ENCODE measurements around the gene SLC5A2.

The SLC5A2 gene

GRCh38 chr16:31489298-31489564, 6.3 kb downstream of the SLC5A2 start:
- H3K4me1 ChIP-seq (ENCODE audit: control insufficient read depth, insufficient read depth, low read length, poor library complexity, severe bottlenecking), result peaks cover 8% of the 10 kb centered on the region
- peaks cover 26% of the 10 kb centered on the region for H3K36me3 ChIP-seq (ENCODE audit: control insufficient read depth, insufficient read depth, low read length)
- H3K27ac ChIP-seq (ENCODE audit: low read depth, low read length, severe bottlenecking), result no peak overlapping the region
- H3K4me3 ChIP-seq (ENCODE audit: extremely low read depth, insufficient read depth, low read length, poor library complexity, severe bottlenecking), result no peak overlapping the region
- no peaks in the 10 kb centered on the region for H3K9me3 ChIP-seq (ENCODE audit: control insufficient read depth, low read length)
- 95% methylated on average over 4 of the region's 7 CpGs for WGBS, 2 experiments (ENCODE audit: insufficient coverage in 2 of 2)

GRCh38 chr16:31489616-31490584, 7.0 kb downstream of the SLC5A2 start:
- WGBS, 2 experiments (ENCODE audit: insufficient coverage in 2 of 2), result 92 to 96% methylated on average over 16 to 19 of the region's 22 CpGs
- H3K4me1 ChIP-seq (ENCODE audit: control insufficient read depth, insufficient read depth, low read length, poor library complexity, severe bottlenecking), result peaks cover 4% of the 10 kb centered on the region
- H3K9me3 ChIP-seq (ENCODE audit: control insufficient read depth, low read length), result no peaks in the 10 kb centered on the region
- H3K4me3 ChIP-seq (ENCODE audit: extremely low read depth, insufficient read depth, low read length, poor library complexity, severe bottlenecking), result no peak overlapping the region
- no peak overlapping the region for H3K27ac ChIP-seq (ENCODE audit: low read depth, low read length, severe bottlenecking)
- H3K36me3 ChIP-seq (ENCODE audit: control insufficient read depth, insufficient read depth, low read length), result peaks cover 26% of the 10 kb centered on the region

- H3K4me1 ChIP-seq (ENCODE audit: control insufficient read depth, insufficient read depth, low read length, poor library complexity, severe bottlenecking), result peaks cover 4% of the 10 kb centered on the region
- H3K36me3 ChIP-seq (ENCODE audit: control insufficient read depth, insufficient read depth, low read length), result peaks cover 41% of the 10 kb centered on the region
- no peak overlapping the region for H3K27ac ChIP-seq (ENCODE audit: low read depth, low read length, severe bottlenecking)
- no peaks in the 10 kb centered on the region for H3K9me3 ChIP-seq (ENCODE audit: control insufficient read depth, low read length)
- 95 to 97% methylated on average over 8 of the region's 8 CpGs for WGBS, 2 experiments (ENCODE audit: insufficient coverage in 2 of 2)
- no peak overlapping the region for H3K4me3 ChIP-seq (ENCODE audit: extremely low read depth, insufficient read depth, low read length, poor library complexity, severe bottlenecking)
Measured at GRCh38 chr16:31491778-31492418, 9.0 kb downstream of the SLC5A2 start.

- no peak overlapping the region for H3K27ac ChIP-seq (ENCODE audit: low read depth, low read length, severe bottlenecking)
- no peaks in the 10 kb centered on the region for H3K4me1 ChIP-seq (ENCODE audit: control insufficient read depth, insufficient read depth, low read length, poor library complexity, severe bottlenecking)
- H3K4me3 ChIP-seq (ENCODE audit: extremely low read depth, insufficient read depth, low read length, poor library complexity, severe bottlenecking), result no peak overlapping the region
- no peaks in the 10 kb centered on the region for H3K9me3 ChIP-seq (ENCODE audit: control insufficient read depth, low read length)
- WGBS, 2 experiments (ENCODE audit: insufficient coverage in 2 of 2), result 91 to 92% methylated on average over 6 to 17 of the region's 18 CpGs
- peaks cover 58% of the 10 kb centered on the region for H3K36me3 ChIP-seq (ENCODE audit: control insufficient read depth, insufficient read depth, low read length)
Measured at GRCh38 chr16:31493506-31494125, 10.7 kb downstream of the SLC5A2 start.

- WGBS, 2 experiments (ENCODE audit: insufficient coverage in 2 of 2), result 87 to 94% methylated on average over 7 to 8 of the region's 10 CpGs
- peaks cover 71% of the 10 kb centered on the region for H3K36me3 ChIP-seq (ENCODE audit: control insufficient read depth, insufficient read depth, low read length)
- H3K4me3 ChIP-seq (ENCODE audit: extremely low read depth, insufficient read depth, low read length, poor library complexity, severe bottlenecking), result no peak overlapping the region
- H3K27ac ChIP-seq (ENCODE audit: low read depth, low read length, severe bottlenecking), result no peak overlapping the region
- no peaks in the 10 kb centered on the region for H3K4me1 ChIP-seq (ENCODE audit: control insufficient read depth, insufficient read depth, low read length, poor library complexity, severe bottlenecking)
- H3K9me3 ChIP-seq (ENCODE audit: control insufficient read depth, low read length), result no peaks in the 10 kb centered on the region
Measured at GRCh38 chr16:31496670-31497069, 13.7 kb downstream of the SLC5A2 start.

- Histone ChIP-seq H3K4me1 (ENCODE audit: control insufficient read depth, insufficient read depth, low read length, poor library complexity, severe bottlenecking) (no peaks in the 10 kb centered on the region), H3K27ac (ENCODE audit: low read depth, low read length, severe bottlenecking) (no peak overlapping the region), H3K9me3 (ENCODE audit: control insufficient read depth, low read length) (no peaks in the 10 kb centered on the region), H3K36me3 (ENCODE audit: control insufficient read depth, insufficient read depth, low read length) (peaks cover 60% of the 10 kb centered on the region), H3K4me3 (ENCODE audit: extremely low read depth, insufficient read depth, low read length, poor library complexity, severe bottlenecking) (no peak overlapping the region)
- WGBS, 2 experiments (ENCODE audit: insufficient coverage in 2 of 2), result 89 to 93% methylated on average over 6 to 7 of the region's 8 CpGs
Measured at GRCh38 chr16:31498493-31498892, 15.6 kb downstream of the SLC5A2 start.

GRCh38 chr16:31499928-31500327, 17.0 kb downstream of the SLC5A2 start:
- Histone ChIP-seq H3K9me3 (ENCODE audit: control insufficient read depth, low read length) (no peaks in the 10 kb centered on the region), H3K36me3 (ENCODE audit: control insufficient read depth, insufficient read depth, low read length) (peaks cover 55% of the 10 kb centered on the region), H3K4me3 (ENCODE audit: extremely low read depth, insufficient read depth, low read length, poor library complexity, severe bottlenecking) (no peak overlapping the region), H3K27ac (ENCODE audit: low read depth, low read length, severe bottlenecking) (no peak overlapping the region), H3K4me1 (ENCODE audit: control insufficient read depth, insufficient read depth, low read length, poor library complexity, severe bottlenecking) (no peaks in the 10 kb centered on the region)
- 93 to 97% methylated on average over 7 to 8 of the region's 8 CpGs for WGBS, 2 experiments (ENCODE audit: insufficient coverage in 2 of 2)

- peaks cover 60% of the 10 kb centered on the region for H3K36me3 ChIP-seq (ENCODE audit: control insufficient read depth, insufficient read depth, low read length)
- no peak overlapping the region for H3K27ac ChIP-seq (ENCODE audit: low read depth, low read length, severe bottlenecking)
- 66 to 75% methylated on average over 2 to 3 of the region's 3 CpGs for WGBS, 2 experiments (ENCODE audit: insufficient coverage in 2 of 2)
- H3K4me3 ChIP-seq (ENCODE audit: extremely low read depth, insufficient read depth, low read length, poor library complexity, severe bottlenecking), result no peak overlapping the region
- no peaks in the 10 kb centered on the region for H3K4me1 ChIP-seq (ENCODE audit: control insufficient read depth, insufficient read depth, low read length, poor library complexity, severe bottlenecking)
- H3K9me3 ChIP-seq (ENCODE audit: control insufficient read depth, low read length), result no peaks in the 10 kb centered on the region
Measured at GRCh38 chr16:31501226-31501965, 18.5 kb downstream of the SLC5A2 start.

- 78 to 90% methylated on average over 3 to 4 of the region's 4 CpGs for WGBS, 2 experiments (ENCODE audit: insufficient coverage in 2 of 2)
- Histone ChIP-seq H3K4me1 (ENCODE audit: control insufficient read depth, insufficient read depth, low read length, poor library complexity, severe bottlenecking) (peaks cover 2% of the 10 kb centered on the region), H3K27ac (ENCODE audit: low read depth, low read length, severe bottlenecking) (no peak overlapping the region), H3K4me3 (ENCODE audit: extremely low read depth, insufficient read depth, low read length, poor library complexity, severe bottlenecking) (no peak overlapping the region), H3K9me3 (ENCODE audit: control insufficient read depth, low read length) (no peaks in the 10 kb centered on the region), H3K36me3 (ENCODE audit: control insufficient read depth, insufficient read depth, low read length) (peaks cover 60% of the 10 kb centered on the region)
Measured at GRCh38 chr16:31501966-31502348, 19.0 kb downstream of the SLC5A2 start.

- peaks cover 49% of the 10 kb centered on the region for H3K36me3 ChIP-seq (ENCODE audit: control insufficient read depth, insufficient read depth, low read length)
- H3K9me3 ChIP-seq (ENCODE audit: control insufficient read depth, low read length), result no peaks in the 10 kb centered on the region
- H3K4me3 ChIP-seq (ENCODE audit: extremely low read depth, insufficient read depth, low read length, poor library complexity, severe bottlenecking), result no peak overlapping the region
- H3K4me1 ChIP-seq (ENCODE audit: control insufficient read depth, insufficient read depth, low read length, poor library complexity, severe bottlenecking), result peaks cover 6% of the 10 kb centered on the region
- H3K27ac ChIP-seq (ENCODE audit: low read depth, low read length, severe bottlenecking), result no peak overlapping the region
Measured at GRCh38 chr16:31502981-31503380, 20.1 kb downstream of the SLC5A2 start.

Measured in mesodermal cell (in vitro differentiated cells).